Nucleus accumbens (tissue), 56 donors: ENCODE results near the gene LDB2.
A peak's percentile ranks its signal among the peaks of the same experiment; 100 is the strongest.

ENCODE experiments used
- DNase-seq, 56 donors: peaks; one replicate each; lab custom pipeline; 2025; lab: John Stamatoyannopoulos, UW

The LDB2 gene

GRCh38 chr4:16887887-16888286 is 10.6 kb downstream of the LDB2 start:
- DNase-seq: no peak

GRCh38 chr4:16884673-16885460 is 13.6 kb downstream of the LDB2 start:
- DNase-seq: no peak

GRCh38 chr4:16883806-16884205 is 14.6 kb downstream of the LDB2 start:
- no peak for DNase-seq

GRCh38 chr4:16881151-16881884 is 17.1 kb downstream of the LDB2 start:
- DNase-seq: no peak

GRCh38 chr4:16875487-16875886 is 23.0 kb downstream of the LDB2 start:
- DNase-seq: peak in 9 of 56 donors; percentile 2 to 38 (median 17)

GRCh38 chr4:16869594-16870245 is 28.7 kb downstream of the LDB2 start:
- DNase-seq: no peak

- no peak for DNase-seq
These were observed 29.8 kb downstream of the LDB2 start for GRCh38 chr4:16868674-16869073.

- DNase-seq: no peak
These were observed 30.6 kb downstream of the LDB2 start for GRCh38 chr4:16867827-16868226.

GRCh38 chr4:16866974-16867373 is 31.5 kb downstream of the LDB2 start:
- DNase-seq: no peak

GRCh38 chr4:16865897-16866283 is 32.6 kb downstream of the LDB2 start:
- DNase-seq: no peak

- DNase-seq: no peak
These were observed 33.1 kb downstream of the LDB2 start for GRCh38 chr4:16865209-16865896.

- no peak for DNase-seq
These were observed 34.2 kb downstream of the LDB2 start for GRCh38 chr4:16864199-16864598.

- no peak for DNase-seq
These were observed 35.7 kb downstream of the LDB2 start for GRCh38 chr4:16862697-16863096.

- DNase-seq: no peak
These were observed 37.9 kb downstream of the LDB2 start for GRCh38 chr4:16860516-16860915.

- DNase-seq: no peak
These were observed 39.4 kb downstream of the LDB2 start for GRCh38 chr4:16859031-16859430.

GRCh38 chr4:16858275-16858752 is 40.1 kb downstream of the LDB2 start:
- no peak for DNase-seq

- DNase-seq: no peak
These were observed 41.0 kb downstream of the LDB2 start for GRCh38 chr4:16857425-16857824.

GRCh38 chr4:16853640-16854039 is 44.8 kb downstream of the LDB2 start:
- DNase-seq: no peak

- DNase-seq: no peak
These were observed 45.8 kb downstream of the LDB2 start for GRCh38 chr4:16852644-16853043.

GRCh38 chr4:16852228-16852627 is 46.2 kb downstream of the LDB2 start:
- DNase-seq: no peak
